GM18951 (cell line): ENCODE data around the gene PVALEF.

Source experiments
- POLR2A ChIP-seq: IDR thresholded peaks from 4 replicates; pipeline ENCODE4 v1.6.1; 2011; ENCODE audit warnings: mild to moderate bottlenecking; ENCODE audit not compliant: insufficient read length, insufficient read depth; ENCODE audit errors: extremely low read depth
- in situ Hi-C: fragments of 300-500 bp; cut with MboI; formaldehyde crosslinking; loops from one replicate; pipeline ENCODE4 v1.12.0; 2022; ENCODE audit warnings: low sequenced_read_pairs, mixed read lengths, inconsistent platforms; ENCODE audit not compliant: unreplicated experiment

Gene PVALEF

GRCh38 chr17:81188491-81188840 lies 23.2 kb downstream of the PVALEF start:
- TF ChIP-seq POLR2A: no peak

GRCh38 chr17:81189016-81189415 lies 23.7 kb downstream of the PVALEF start:
- in situ Hi-C loops: no loop called here
- TF ChIP-seq POLR2A: no peak

More at GRCh38 chr17:81188491-81188840, 23.2 kb downstream of the PVALEF start:
- in situ Hi-C loops: no loop called here

DNA sequence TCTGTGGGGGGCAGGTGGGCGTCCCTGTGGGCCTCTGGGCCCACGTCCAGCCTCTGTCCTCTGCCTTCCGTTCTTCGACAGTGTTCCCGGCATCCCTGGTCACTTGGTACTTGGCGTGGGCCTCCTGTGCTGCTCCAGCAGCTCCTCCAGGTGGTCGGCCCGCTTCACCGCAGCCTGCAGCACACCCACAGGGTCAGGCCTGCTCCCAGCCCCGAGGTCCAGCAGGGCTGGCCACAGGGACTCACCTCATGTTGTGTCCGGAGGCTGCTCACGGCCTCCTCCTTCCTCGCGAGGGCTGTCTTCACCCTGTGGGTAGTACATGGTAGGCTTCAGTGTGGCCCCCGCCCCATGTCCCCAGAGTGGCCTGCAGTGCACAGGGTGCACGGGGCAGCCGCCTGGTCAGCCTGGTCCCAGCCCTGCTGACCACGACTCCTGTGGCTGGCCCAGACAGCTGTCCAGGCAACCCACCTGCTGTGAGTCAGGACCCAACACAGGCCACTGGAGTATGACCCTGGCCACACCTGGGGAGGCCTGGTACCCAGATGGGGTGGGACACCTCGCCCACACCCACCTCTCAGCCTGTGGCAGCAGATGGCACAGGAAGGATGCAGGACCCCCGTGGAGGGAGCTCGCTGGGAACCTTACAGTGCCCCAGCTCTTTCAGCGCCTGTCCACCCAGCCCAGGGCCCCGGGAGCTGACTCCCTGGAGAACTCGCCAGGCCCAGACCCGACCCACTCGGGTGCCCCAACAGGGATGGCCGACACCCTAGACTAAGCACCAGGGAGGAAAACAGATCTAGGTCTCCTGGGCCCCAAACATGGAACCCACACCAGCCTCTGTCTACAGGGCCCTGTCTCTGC lies 24.6 kb downstream of the PVALEF start:
- TF ChIP-seq POLR2A: no peak
- in situ Hi-C loops: no loop called here

GRCh38 chr17:81190591-81190990 lies 25.3 kb downstream of the PVALEF start:
- no peak for TF ChIP-seq POLR2A
- in situ Hi-C loops: no loop called here

DNA sequence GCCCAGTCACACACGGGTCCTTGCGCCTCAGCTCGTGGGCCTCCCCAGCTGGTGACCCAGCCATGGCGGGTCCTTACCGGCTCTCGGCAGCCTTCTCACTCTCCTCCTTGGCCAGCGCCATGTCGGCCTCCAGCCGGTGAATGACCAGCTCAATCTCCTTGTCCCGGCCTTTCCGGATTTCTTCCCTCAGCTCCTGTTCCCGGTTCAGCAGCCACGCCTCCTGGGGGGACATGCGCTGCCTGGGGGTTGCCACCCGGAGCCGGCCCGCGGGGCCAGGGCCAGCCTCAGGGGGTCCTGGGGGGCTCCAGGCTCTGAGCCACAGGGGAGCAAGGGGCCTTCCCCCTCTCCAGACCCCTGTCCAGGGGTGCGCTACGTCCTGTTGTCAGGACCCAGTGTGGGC lies 25.8 kb downstream of the PVALEF start:
- in situ Hi-C loops: no loop called here
- no peak for TF ChIP-seq POLR2A

DNA sequence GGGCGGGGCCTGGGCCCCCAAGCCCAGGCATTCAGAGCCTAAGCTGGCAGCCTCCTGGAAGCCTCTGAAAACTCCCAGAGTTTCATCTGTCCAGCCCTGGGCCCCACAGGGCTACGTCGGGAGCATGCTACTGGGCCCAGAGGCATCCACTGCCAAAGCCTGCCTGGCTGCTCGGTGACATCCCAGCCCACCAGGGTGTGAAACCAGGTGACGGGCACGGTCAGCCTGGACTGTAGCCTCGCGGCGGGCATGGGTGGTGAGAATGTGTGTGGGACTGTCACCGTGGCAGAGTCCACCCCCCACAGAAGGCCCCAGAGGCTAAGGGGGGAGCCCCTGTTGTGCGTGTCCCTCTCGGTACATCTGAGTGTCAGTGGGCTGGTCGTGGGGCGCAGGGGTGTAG lies 26.3 kb downstream of the PVALEF start:
- no peak for TF ChIP-seq POLR2A
- in situ Hi-C loops: no loop called here

- TF ChIP-seq POLR2A: no peak
- in situ Hi-C loops: no loop called here
Observed at GRCh38 chr17:81192386-81193050, 27.2 kb downstream of the PVALEF start.

GRCh38 chr17:81193051-81193410 lies 27.7 kb downstream of the PVALEF start:
- TF ChIP-seq POLR2A: no peak
- in situ Hi-C loops: no loop called here

- in situ Hi-C loops: no loop called here
- no peak for TF ChIP-seq POLR2A
Observed at GRCh38 chr17:81193470-81194224, 28.3 kb downstream of the PVALEF start.

DNA sequence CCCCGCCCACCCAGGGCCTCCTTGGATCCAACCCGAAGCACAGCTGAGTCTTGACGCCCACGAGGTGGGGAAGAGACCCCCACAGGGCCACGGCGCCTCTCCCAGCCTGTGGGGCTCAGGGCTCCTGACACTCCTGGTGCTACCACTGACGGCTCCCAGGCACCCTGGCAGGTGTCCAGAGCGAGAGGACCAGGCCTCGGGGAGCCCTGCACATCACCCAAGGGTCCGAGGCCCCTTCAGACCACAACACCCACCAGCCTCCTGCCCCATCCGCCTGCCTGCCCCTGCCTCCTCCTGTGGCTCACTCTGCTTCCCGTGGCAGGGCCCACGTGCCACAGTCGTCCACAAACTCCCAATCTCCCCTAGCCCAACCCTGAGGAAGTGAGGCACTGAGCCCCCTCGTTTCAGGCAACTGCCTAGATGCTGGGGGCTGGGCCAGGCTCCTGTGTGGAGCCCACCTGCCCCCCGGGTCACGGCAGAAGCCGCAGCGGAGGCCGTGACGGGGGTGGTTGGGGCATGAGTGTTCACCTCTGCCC lies 29.0 kb downstream of the PVALEF start:
- TF ChIP-seq POLR2A: no peak
- in situ Hi-C loops: no loop called here

DNA sequence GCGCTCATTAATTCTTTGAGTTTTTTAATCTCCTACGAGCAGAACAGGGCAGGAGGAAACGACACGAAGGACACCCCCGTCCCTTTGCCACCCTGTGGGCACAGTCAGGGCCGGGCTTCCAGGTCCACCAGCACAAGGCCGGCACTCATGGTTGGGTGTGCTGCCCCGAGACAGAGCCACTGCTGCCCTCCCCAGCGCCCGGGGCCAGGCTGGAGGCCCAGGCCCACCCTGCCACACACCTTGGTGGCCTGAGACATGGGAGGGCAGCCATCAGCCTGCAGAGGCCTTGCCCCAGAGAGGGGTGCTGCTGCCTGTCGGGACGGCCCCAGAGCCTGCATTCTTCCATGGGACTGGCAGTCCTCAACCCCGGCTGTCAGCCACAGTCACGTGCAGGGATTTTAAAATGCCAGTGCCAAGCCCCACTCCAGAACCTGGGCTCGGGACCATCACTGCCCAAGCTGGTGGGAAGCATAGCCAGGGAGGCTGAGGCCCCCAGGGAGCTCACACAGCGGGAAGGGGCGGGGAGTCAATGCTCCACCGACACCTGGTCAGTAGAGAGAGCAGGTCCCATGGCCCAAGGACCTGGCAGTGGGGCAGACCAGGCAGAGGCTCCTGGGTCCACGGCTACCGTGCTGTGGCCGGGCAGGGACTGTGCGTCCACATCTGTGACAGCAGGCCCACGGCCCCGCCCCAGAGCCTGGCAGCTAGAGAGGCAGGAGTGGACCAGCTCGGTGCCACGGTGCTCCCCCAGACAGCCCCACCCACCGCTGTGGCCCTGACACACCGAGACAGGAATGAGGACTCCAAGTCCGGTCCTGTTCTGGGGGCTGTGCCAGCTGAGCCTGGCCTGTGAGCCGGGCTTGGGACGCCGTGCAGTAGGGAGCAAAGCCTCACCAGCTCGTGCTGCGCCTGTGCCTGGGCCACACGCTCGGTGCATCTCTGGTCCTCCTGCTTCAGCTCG lies 29.9 kb downstream of the PVALEF start:
- in situ Hi-C loops: no loop called here
- no peak for TF ChIP-seq POLR2A

- TF ChIP-seq POLR2A: no peak
- in situ Hi-C loops: no loop called here
Observed at GRCh38 chr17:81195941-81196495, 30.7 kb downstream of the PVALEF start.
